HCT116 (cell line): Measurements from ENCODE around the gene DNHD1. TPM values are rescaled to one million over a fixed set of nuclear protein-coding genes. Genes with fewer than 3 reads are reported as not detected.

Experiments used
- ATAC-seq: fragments of 200-7000 bp; cut with Tn5 transposase; 2 replicates; pipeline ENCODE4 v1.9.1; 2020; ENCODE audit warnings: mild to moderate bottlenecking, moderate library complexity
- BruUV-seq: library from RNA; stranded (reverse); fragments of 400-500 nt; replicated peaks from 2 replicates; lab custom pipeline; 2021; lab: Mats Ljungman, UMichigan
- CTCF ChIA-PET: fragments of 300-600 bp; sonication (Branson Sonifier 250); formaldehyde crosslinking; loops from one replicate; lab custom pipeline; 2021; ENCODE audit warnings: antibody characterized with exemption; lab: Charles Lee
- POLR2A ChIA-PET: fragments of 300-600, 350-600 bp; sonication (Branson Sonifier 250); formaldehyde crosslinking; loops from one replicate; lab custom pipeline; 2021; ENCODE audit warnings: antibody characterized with exemption; lab: Charles Lee
- RAD21 ChIA-PET, 2 experiments: fragments of 300-600 bp; sonication (Branson Sonifier 250); formaldehyde crosslinking; loops; one replicate each; lab custom pipeline; 2023; ENCODE audit warnings: low total read pairs in 2 of 2; ENCODE audit not compliant: uncharacterized antibody in 2 of 2, unreplicated experiment in 2 of 2, low non-redundant PET in 1 of 2; lab: Charles Lee
- DNase-seq: peaks from one replicate; pipeline ENCODE4 v3.0.0-alpha.2; 2010; ENCODE audit warnings: low read depth, low spot score
- H2AFZ ChIP-seq: fragments of 200-600 bp; shearing (Covaris generic), sonication (generic); 2 replicates; pipeline ENCODE4 v1.6.1; 2017; ENCODE audit warnings: low read depth, mixed run types, mixed read lengths, antibody characterized with exemption, low read length; ENCODE audit not compliant: poor library complexity, severe bottlenecking
- H3K27ac ChIP-seq: 2 replicates; pipeline ENCODE4 v1.5.1; 2012; ENCODE audit warnings: low read depth, low read length
- H3K27me3 ChIP-seq: fragments of 200-600 bp; sonication (generic); 2 replicates; pipeline ENCODE4 v1.6.1; 2016; ENCODE audit warnings: mixed run types, low read length, mixed read lengths; ENCODE audit not compliant: insufficient read depth
- H3K36me3 ChIP-seq, 2 experiments: fragments of 200-500 bp in 1 of 2; fragments of 200-600 bp in 1 of 2; sonication (Bioruptor generic) in 1 of 2; sonication (generic) in 1 of 2; 2 replicates each; pipeline versions ENCODE4 v1.5.1 to v1.6.1; 2014 to 2016; ENCODE audit warnings: low read length in 2 of 2, inconsistent platforms in 1 of 2, mixed read lengths in 1 of 2, mixed run types in 1 of 2; ENCODE audit not compliant: insufficient read depth in 2 of 2, control insufficient read depth in 1 of 2
- H3K4me1 ChIP-seq, 2 experiments: fragments of 200-600 bp in 1 of 2; sonication (generic) in 1 of 2; 2 replicates each; pipeline versions ENCODE4 v1.5.1 to v1.6.1; 2012 to 2017; ENCODE audit warnings: low read length in 2 of 2, inconsistent platforms in 1 of 2, mild to moderate bottlenecking in 1 of 2, mixed read lengths in 1 of 2, mixed run types in 1 of 2, moderate library complexity in 1 of 2; ENCODE audit not compliant: insufficient read depth in 2 of 2, control insufficient read depth in 1 of 2
- H3K4me2 ChIP-seq: fragments of 200-600 bp; sonication (generic); 2 replicates; pipeline ENCODE4 v1.6.1; 2017; ENCODE audit warnings: mixed run types, low read length, mixed read lengths
- H3K4me3 ChIP-seq, 2 experiments: fragments of 200-600 bp in 1 of 2; sonication (generic) in 1 of 2; replicated peaks in 1 of 2; 2 replicates each; pipeline ENCODE4 v1.5.1; 2011 to 2016; ENCODE audit warnings: low read length in 2 of 2, control low read depth in 1 of 2, low read depth in 1 of 2, mild to moderate bottlenecking in 1 of 2, mixed read lengths in 1 of 2, mixed run types in 1 of 2
- H3K79me2 ChIP-seq: fragments of 200-600 bp; sonication (generic); 2 replicates; pipeline ENCODE4 v1.6.1; 2017; ENCODE audit warnings: mild to moderate bottlenecking, mixed run types, low read length, moderate library complexity, mixed read lengths; ENCODE audit not compliant: insufficient read depth
- H3K9ac ChIP-seq: fragments of 200-600 bp; sonication (generic); 2 replicates; pipeline ENCODE4 v1.6.1; 2016; ENCODE audit warnings: low read length, mixed read lengths
- H3K9me2 ChIP-seq: fragments of 200-600 bp; sonication (generic), shearing (Covaris generic); 2 replicates; pipeline ENCODE4 v1.6.1; 2017; ENCODE audit warnings: mixed run types, mild to moderate bottlenecking, moderate library complexity; ENCODE audit not compliant: insufficient read depth
- H3K9me3 ChIP-seq, 2 experiments: fragments of 200-500 bp in 1 of 2; fragments of 200-600 bp in 1 of 2; sonication (Bioruptor generic) in 1 of 2; sonication (generic) in 1 of 2; 2 replicates each; pipeline ENCODE4 v1.6.1; 2014 to 2017; ENCODE audit warnings: low read length in 2 of 2, mixed read lengths in 2 of 2, inconsistent platforms in 1 of 2, low read depth in 1 of 2, mild to moderate bottlenecking in 1 of 2, mixed run types in 1 of 2, moderate library complexity in 1 of 2; ENCODE audit not compliant: control insufficient read depth in 1 of 2, insufficient read depth in 1 of 2
- H4K20me1 ChIP-seq: fragments of 200-600 bp; sonication (generic), shearing (Covaris generic); 2 replicates; pipeline ENCODE4 v1.6.1; 2017; ENCODE audit warnings: mixed run types, mild to moderate bottlenecking, moderate library complexity; ENCODE audit not compliant: insufficient read depth
- CEBPB ChIP-seq: IDR thresholded peaks from 2 replicates; pipeline ENCODE4 v1.6.1; 2012; ENCODE audit warnings: low read depth
- EGR1 ChIP-seq: IDR thresholded peaks from 2 replicates; pipeline ENCODE4 v1.6.1; 2012; ENCODE audit warnings: low read depth
- EZH2phosphoT487 ChIP-seq: fragments of 200-600 bp; IDR thresholded peaks from 2 replicates; pipeline ENCODE4 v1.6.1; 2018; ENCODE audit warnings: antibody characterized with exemption, borderline replicate concordance
- ZBTB33 ChIP-seq: IDR thresholded peaks from 2 replicates; pipeline ENCODE4 v1.6.1; 2011; ENCODE audit warnings: mild to moderate bottlenecking, low read length, moderate library complexity; ENCODE audit not compliant: insufficient replicate concordance; ENCODE audit errors: extremely low read depth
- ZFX ChIP-seq: fragments of 450-650 bp; IDR thresholded peaks from 2 replicates; pipeline ENCODE4 v1.6.1; 2017
- ZNF274 ChIP-seq: fragments of 200-500 bp; sonication (Bioruptor generic); IDR thresholded peaks from 2 replicates; pipeline ENCODE4 v1.6.1; 2014; ENCODE audit warnings: mild to moderate bottlenecking, low read depth, low read length, inconsistent platforms
- intact Hi-C: fragments of 100-400 bp; cut with micrococcal nuclease; formaldehyde crosslinking; loops from 2 replicates; pipeline ENCODE4 v1.10.0; 2022
- total RNA-seq: library from RNA; stranded (reverse); gene quantifications from one replicate; pipeline ENCODE4 v1.2.1, GENCODE V29; 2021; ENCODE audit not compliant: unreplicated experiment

Gene DNHD1
- total RNA-seq, 1 experiment from 2014 or later = 8.0 TPM

GRCh38 chr11:6565325-6565724 lies 68.2 kb downstream of the DNHD1 start (continued):
- no peak for TF ChIP-seq ZBTB33
- TF ChIP-seq EZH2phosphoT487 = no peak
- no peak for TF ChIP-seq EGR1

GRCh38 chr11:6565988-6566703 lies 69.1 kb downstream of the DNHD1 start:
- TF ChIP-seq EZH2phosphoT487 (no peak), ZNF274 (no peak), CEBPB (no peak), ZFX (no peak)
- peaks cover 0 to 6% of the 10 kb centered on the region in 2 experiments; a peak in 1 of 4 replicates for H3K4me1 ChIP-seq
- no peak overlapping the region for H3K4me2 ChIP-seq
- ChIA-PET POLR2A (no interaction called here), RAD21 (no interaction called here), CTCF (no interaction called here)
- ATAC-seq (no peak), DNase-seq (no peak)
- H3K9ac ChIP-seq = no peak overlapping the region
- BruUV-seq = no TSS peak
- H3K27me3 ChIP-seq = no peaks in the 10 kb centered on the region
- intact Hi-C loops = no loop called here
- no peaks in the 10 kb centered on the region for H4K20me1 ChIP-seq
- no peaks in the 10 kb centered on the region; a peak in 1 of 4 replicates for H3K36me3 ChIP-seq
- no peak overlapping the region for H3K27ac ChIP-seq
- H3K4me3 ChIP-seq = no peak overlapping the region
- H3K9me3 ChIP-seq = no peaks in the 10 kb centered on the region
- no peaks in the 10 kb centered on the region for H3K9me2 ChIP-seq
- no peak overlapping the region for H2AFZ ChIP-seq
- no peaks in the 10 kb centered on the region for H3K79me2 ChIP-seq
